Activated CD4-positive, alpha-beta memory T cell treated with anti-CD3 and anti-CD28 coated beads for 36 hours (primary cell): ENCODE results near the gene UVSSA. TPM values are rescaled to one million over a fixed set of nuclear protein-coding genes. Genes with fewer than 3 reads are reported as not detected.
"Not testable (repeated sequence)": the region's sequence is repeated elsewhere in the genome, so short reads cannot be mapped to it uniquely, and the experiment has no call there.

Experiments
- CTCF ChIA-PET: fragments of 350-600 bp; sonication (Branson Sonifier 250); formaldehyde crosslinking; loops from one replicate; lab custom pipeline; 2021; ENCODE audit warnings: antibody characterized with exemption, inconsistent platforms; lab: Charles Lee
- POLR2A ChIA-PET: fragments of 350-600 bp; sonication (Branson Sonifier 250); formaldehyde crosslinking; loops from one replicate; lab custom pipeline; 2021; ENCODE audit warnings: antibody characterized with exemption; lab: Charles Lee
- DNase-seq: peaks from one replicate; pipeline ENCODE4 v3.0.0-alpha.2; 2020
- H3K27ac Mint-ChIP-seq: one replicate; pipeline ENCODE4 v1.8.0; 2021; ENCODE audit warnings: mixed read lengths
- H3K27me3 Mint-ChIP-seq: one replicate; pipeline ENCODE4 v1.8.0; 2021; ENCODE audit warnings: mixed read lengths
- H3K36me3 Mint-ChIP-seq: one replicate; pipeline ENCODE4 v1.8.0; 2021; ENCODE audit warnings: mixed read lengths
- H3K4me1 Mint-ChIP-seq: one replicate; pipeline ENCODE4 v1.8.0; 2021; ENCODE audit warnings: low read depth, mixed read lengths
- H3K4me3 Mint-ChIP-seq: one replicate; pipeline ENCODE4 v1.8.0; 2021; ENCODE audit warnings: mild to moderate bottlenecking, mixed read lengths
- H3K9me3 Mint-ChIP-seq: one replicate; pipeline ENCODE4 v1.8.0; 2021; ENCODE audit warnings: mixed read lengths
- intact Hi-C: fragments of 100-400 bp; cut with micrococcal nuclease; formaldehyde crosslinking; loops from one replicate; pipeline ENCODE4 v1.15.1; 2023
- total RNA-seq, 2 experiments: library from RNA; stranded (reverse); gene quantifications; one replicate each; pipeline ENCODE4 v1.2.3, GENCODE V29; 2021

UVSSA gene
- total RNA-seq, 2 experiments from 2014 or later: 20.2 to 21.5 TPM

DNA sequence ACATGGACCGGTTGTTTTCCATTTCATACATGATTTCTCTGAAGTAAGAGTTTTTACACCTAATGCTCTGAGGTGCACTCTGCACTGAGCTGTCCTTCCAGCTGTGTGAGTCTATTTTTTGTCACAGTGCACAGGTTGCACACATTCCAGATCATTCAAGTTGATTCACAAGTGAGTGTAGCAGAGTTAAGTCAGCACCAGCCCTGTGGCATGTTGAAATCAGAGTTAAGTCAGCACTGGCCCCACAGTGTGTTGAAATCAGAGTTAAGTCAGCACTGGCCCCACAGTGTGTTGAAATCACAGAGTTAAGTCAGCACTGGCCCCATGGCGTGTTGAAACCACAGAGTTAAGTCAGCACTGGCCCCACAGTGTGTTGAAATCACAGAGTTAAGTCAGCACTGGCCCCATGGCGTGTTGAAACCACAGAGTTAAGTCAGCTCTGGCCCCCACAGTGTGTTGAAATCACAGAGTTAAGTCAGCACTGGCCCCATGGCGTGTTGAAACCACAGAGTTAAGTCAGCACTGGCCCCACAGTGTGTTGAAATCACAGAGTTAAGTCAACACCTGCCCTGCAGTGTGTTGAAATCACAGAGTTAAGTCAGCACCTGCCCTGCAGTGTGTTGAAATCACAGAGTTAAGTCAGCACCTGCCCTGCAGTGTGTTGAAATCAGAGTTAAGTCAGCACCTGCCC is 11.7 kb upstream of the UVSSA start:
- H3K4me3 Mint-ChIP-seq, CTCF ChIA-PET, H3K27me3 Mint-ChIP-seq, intact Hi-C loops: not testable (repeated sequence)
- H3K9me3 Mint-ChIP-seq: peaks cover 13% of the 10 kb centered on the region
- DNase-seq: peak; percentile 42
- peak overlapping the region; percentile 88 for H3K27ac Mint-ChIP-seq
- peaks cover 47% of the 10 kb centered on the region for H3K4me1 Mint-ChIP-seq
- POLR2A ChIA-PET: interaction anchor here (0.7 to 1.1 kb wide), 3 partner anchors 12 to 88 kb away, joined by 3 to 5 read pairs (median 3); partner anchors contain the start of gene UVSSA
- peaks cover 53% of the 10 kb centered on the region for H3K36me3 Mint-ChIP-seq

DNA sequence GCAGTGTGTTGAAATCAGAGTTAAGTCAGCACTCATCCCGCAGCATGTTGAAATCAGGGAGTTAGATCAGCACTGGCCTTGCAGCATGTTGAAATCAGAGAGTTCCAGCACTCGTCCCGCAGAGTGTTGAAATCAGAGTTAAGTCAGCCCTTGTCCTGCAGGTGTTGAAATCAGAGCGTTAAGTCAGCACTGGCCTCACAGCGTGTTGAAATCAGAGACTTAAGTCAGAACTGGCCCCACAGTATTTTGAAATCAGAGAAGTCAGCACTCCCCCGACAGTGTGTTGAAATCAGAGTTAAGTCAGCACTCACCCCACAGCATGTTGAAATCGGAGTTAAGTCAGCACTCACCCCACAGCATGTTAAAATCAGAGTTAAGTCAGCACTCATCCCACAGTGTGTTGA is 10.9 kb upstream of the UVSSA start:
- H3K4me3 Mint-ChIP-seq: no peak overlapping the region
- CTCF ChIA-PET: no interaction called here
- H3K4me1 Mint-ChIP-seq: peaks cover 40% of the 10 kb centered on the region
- peaks cover 13% of the 10 kb centered on the region for H3K9me3 Mint-ChIP-seq
- peaks cover 54% of the 10 kb centered on the region for H3K36me3 Mint-ChIP-seq
- intact Hi-C loops: no loop called here
- peak overlapping the region; percentile 20 for H3K27ac Mint-ChIP-seq
- no peak for DNase-seq
- POLR2A ChIA-PET: no interaction called here
- no peaks in the 10 kb centered on the region for H3K27me3 Mint-ChIP-seq

- intact Hi-C loops: no loop called here
- Mint-ChIP-seq H3K36me3 (peaks cover 55% of the 10 kb centered on the region), H3K9me3 (peaks cover 13% of the 10 kb centered on the region), H3K27me3 (no peaks in the 10 kb centered on the region), H3K4me1 (peaks cover 38% of the 10 kb centered on the region), H3K4me3 (no peak overlapping the region), H3K27ac (peak overlapping the region; percentile 81)
- ChIA-PET POLR2A (no interaction called here), CTCF (no interaction called here)
- peak; percentile 88 for DNase-seq
Observed at GRCh38 chr4:1337376-1337831, 9.6 kb upstream of the UVSSA start.

GRCh38 chr4:1337951-1338751 is 8.9 kb upstream of the UVSSA start:
- Mint-ChIP-seq H3K36me3 (peaks cover 55% of the 10 kb centered on the region), H3K9me3 (peaks cover 13% of the 10 kb centered on the region), H3K27me3 (no peaks in the 10 kb centered on the region), H3K4me1 (peaks cover 41% of the 10 kb centered on the region), H3K4me3 (no peak overlapping the region), H3K27ac (peak overlapping the region; percentile 81)
- POLR2A ChIA-PET: no interaction called here
- intact Hi-C loops: no loop called here
- CTCF ChIA-PET: no interaction called here
- no peak for DNase-seq

GRCh38 chr4:1338752-1339414 is 8.1 kb upstream of the UVSSA start:
- Mint-ChIP-seq H3K4me3 (no peak overlapping the region), H3K9me3 (peaks cover 13% of the 10 kb centered on the region), H3K36me3 (peaks cover 55% of the 10 kb centered on the region), H3K27me3 (no peaks in the 10 kb centered on the region), H3K27ac (peak overlapping the region; percentile 29), H3K4me1 (peaks cover 42% of the 10 kb centered on the region)
- ChIA-PET POLR2A (no interaction called here), CTCF (no interaction called here)
- intact Hi-C loops: no loop called here
- DNase-seq: no peak

- ChIA-PET CTCF (no interaction called here), POLR2A (no interaction called here)
- Mint-ChIP-seq H3K9me3 (peaks cover 13% of the 10 kb centered on the region), H3K4me1 (peaks cover 39% of the 10 kb centered on the region), H3K27me3 (no peaks in the 10 kb centered on the region), H3K36me3 (peaks cover 51% of the 10 kb centered on the region), H3K27ac (no peak overlapping the region), H3K4me3 (no peak overlapping the region)
- intact Hi-C loops: no loop called here
- DNase-seq: no peak
Observed at GRCh38 chr4:1339489-1339888, 7.5 kb upstream of the UVSSA start.

- Mint-ChIP-seq H3K4me1 (peaks cover 39% of the 10 kb centered on the region), H3K27ac (no peak overlapping the region), H3K4me3 (no peak overlapping the region), H3K27me3 (no peaks in the 10 kb centered on the region), H3K9me3 (peaks cover 8% of the 10 kb centered on the region), H3K36me3 (peaks cover 45% of the 10 kb centered on the region)
- POLR2A ChIA-PET: no interaction called here
- CTCF ChIA-PET: no interaction called here
- intact Hi-C loops: no loop called here
- no peak for DNase-seq
Observed at GRCh38 chr4:1340181-1340747, 6.7 kb upstream of the UVSSA start.

GRCh38 chr4:1340861-1341260 is 6.1 kb upstream of the UVSSA start:
- CTCF ChIA-PET: no interaction called here
- Mint-ChIP-seq H3K9me3 (peaks cover 8% of the 10 kb centered on the region), H3K27me3 (no peaks in the 10 kb centered on the region), H3K36me3 (peaks cover 45% of the 10 kb centered on the region), H3K4me1 (peaks cover 42% of the 10 kb centered on the region), H3K4me3 (no peak overlapping the region), H3K27ac (no peak overlapping the region)
- POLR2A ChIA-PET: no interaction called here
- intact Hi-C loops: no loop called here
- DNase-seq: no peak

GRCh38 chr4:1342003-1342402 is 5.0 kb upstream of the UVSSA start:
- Mint-ChIP-seq H3K9me3 (peaks cover 2% of the 10 kb centered on the region), H3K27me3 (no peaks in the 10 kb centered on the region), H3K4me3 (no peak overlapping the region), H3K27ac (no peak overlapping the region), H3K4me1 (peaks cover 34% of the 10 kb centered on the region), H3K36me3 (peaks cover 36% of the 10 kb centered on the region)
- POLR2A ChIA-PET: no interaction called here
- CTCF ChIA-PET: interaction anchor here (0.6 kb wide), 1 partner anchor 879 kb away, joined by 3 read pairs; no protein-coding TSS in a partner anchor
- no peak for DNase-seq
- intact Hi-C loops: no loop called here

GRCh38 chr4:1344696-1345095 is 2.3 kb upstream of the UVSSA start:
- CTCF ChIA-PET: interaction anchor here (1.2 kb wide), 1 partner anchor 11 kb away, joined by 3 read pairs; no protein-coding TSS in a partner anchor
- intact Hi-C loops: loop anchor here (5.0 kb wide), 4 partner anchors 37 to 238 kb away; no protein-coding TSS in a partner anchor
- Mint-ChIP-seq H3K9me3 (no peaks in the 10 kb centered on the region), H3K27me3 (no peaks in the 10 kb centered on the region), H3K27ac (peak overlapping the region; percentile 39), H3K36me3 (peaks cover 17% of the 10 kb centered on the region), H3K4me3 (peak overlapping the region; percentile 82), H3K4me1 (peaks cover 39% of the 10 kb centered on the region)
- POLR2A ChIA-PET: interaction anchor here (3.5 kb wide), 1 partner anchor 54 kb away, joined by 25 read pairs; the partner anchor contains the start of gene MAEA
- no peak for DNase-seq

- H3K27ac Mint-ChIP-seq: peak overlapping the region; percentile 57
Observed at GRCh38 chr4:1345903-1346780, 866 bp upstream of the UVSSA start.

More at GRCh38 chr4:1345903-1346780, 866 bp upstream of the UVSSA start:
- ChIA-PET CTCF (interaction anchor here (0.7 to 3.3 kb wide), 15 partner anchors 10 to 377 kb away, joined by 3 to 17 read pairs (median 3); partner anchors contain the start of genes CTBP1 and MAEA), POLR2A (interaction anchor here (0.6 to 3.5 kb wide), 7 partner anchors 11 to 401 kb away, joined by 3 to 45 read pairs (median 5); partner anchors contain the start of genes CTBP1 and MAEA)
- peak overlapping the region; percentile 82 for H3K4me3 Mint-ChIP-seq
- no peaks in the 10 kb centered on the region for H3K27me3 Mint-ChIP-seq
- intact Hi-C loops: loop anchor here (1.0 to 5.0 kb wide), 11 partner anchors 15 to 413 kb away; partner anchors contain the start of genes FGFRL1, GAK, SLBP and TACC3
- DNase-seq: peak; percentile 57
- H3K9me3 Mint-ChIP-seq: no peaks in the 10 kb centered on the region
- H3K36me3 Mint-ChIP-seq: peaks cover 11% of the 10 kb centered on the region
- H3K4me1 Mint-ChIP-seq: peaks cover 47% of the 10 kb centered on the region
